ENCODE results near the gene DGKH. TPM values are rescaled to one million over a fixed set of nuclear protein-coding genes. Genes with fewer than 3 reads are reported as not detected.

Gene DGKH
- total RNA-seq, 4 donors from 2014 or later, result 5.7 to 24.0 (median 15.0) TPM

DNA sequence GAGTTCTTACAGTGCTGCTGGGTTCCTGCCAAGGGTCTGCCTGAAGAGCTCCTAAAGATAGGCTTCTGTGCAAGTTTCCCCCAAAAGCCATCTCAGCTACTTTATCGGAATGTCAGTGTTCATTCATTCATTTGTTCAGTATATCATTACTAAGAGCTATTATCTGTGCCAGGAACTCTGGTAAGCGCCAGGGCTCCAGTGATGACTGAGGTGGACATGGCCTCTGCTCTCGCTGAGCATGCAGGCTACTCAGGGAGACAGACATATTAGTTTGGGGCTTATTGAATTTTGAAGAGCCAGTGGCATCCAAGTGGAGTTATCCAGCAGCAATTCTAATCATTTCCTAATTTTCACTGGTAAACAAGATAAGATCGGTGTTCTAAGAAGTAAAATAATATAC lies 65.8 kb downstream of the DGKH start:
- intact Hi-C loops (cut with DNase I), result loop anchor here (10.0 kb wide), 1 partner anchor 449 kb away; no protein-coding TSS in a partner anchor
- no peaks in the 10 kb centered on the region for H3K27me3 ChIP-seq
- no peaks in the 10 kb centered on the region for H3K36me3 ChIP-seq
- no peak for DNase-seq
- 72 to 90% methylated on average over 4 of the region's 4 CpGs for WGBS, 2 donors
- no peaks in the 10 kb centered on the region for H3K9me3 ChIP-seq
- H3K27ac ChIP-seq, result no peak overlapping the region
- no peak overlapping the region for H3K4me3 ChIP-seq
- H3K4me1 ChIP-seq, result peaks cover 0 to 23% (median 0%) of the 10 kb centered on the region in 3 donors
- no peak for TF ChIP-seq POLR2A (IDR thresholded peaks at IDR 0.05)
- TF ChIP-seq, protein P1, sequence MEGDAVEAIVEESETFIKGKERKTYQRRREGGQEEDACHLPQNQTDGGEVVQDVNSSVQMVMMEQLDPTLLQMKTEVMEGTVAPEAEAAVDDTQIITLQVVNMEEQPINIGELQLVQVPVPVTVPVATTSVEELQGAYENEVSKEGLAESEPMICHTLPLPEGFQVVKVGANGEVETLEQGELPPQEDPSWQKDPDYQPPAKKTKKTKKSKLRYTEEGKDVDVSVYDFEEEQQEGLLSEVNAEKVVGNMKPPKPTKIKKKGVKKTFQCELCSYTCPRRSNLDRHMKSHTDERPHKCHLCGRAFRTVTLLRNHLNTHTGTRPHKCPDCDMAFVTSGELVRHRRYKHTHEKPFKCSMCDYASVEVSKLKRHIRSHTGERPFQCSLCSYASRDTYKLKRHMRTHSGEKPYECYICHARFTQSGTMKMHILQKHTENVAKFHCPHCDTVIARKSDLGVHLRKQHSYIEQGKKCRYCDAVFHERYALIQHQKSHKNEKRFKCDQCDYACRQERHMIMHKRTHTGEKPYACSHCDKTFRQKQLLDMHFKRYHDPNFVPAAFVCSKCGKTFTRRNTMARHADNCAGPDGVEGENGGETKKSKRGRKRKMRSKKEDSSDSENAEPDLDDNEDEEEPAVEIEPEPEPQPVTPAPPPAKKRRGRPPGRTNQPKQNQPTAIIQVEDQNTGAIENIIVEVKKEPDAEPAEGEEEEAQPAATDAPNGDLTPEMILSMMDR (IDR thresholded peaks at IDR 0.05), result no peak

DNA sequence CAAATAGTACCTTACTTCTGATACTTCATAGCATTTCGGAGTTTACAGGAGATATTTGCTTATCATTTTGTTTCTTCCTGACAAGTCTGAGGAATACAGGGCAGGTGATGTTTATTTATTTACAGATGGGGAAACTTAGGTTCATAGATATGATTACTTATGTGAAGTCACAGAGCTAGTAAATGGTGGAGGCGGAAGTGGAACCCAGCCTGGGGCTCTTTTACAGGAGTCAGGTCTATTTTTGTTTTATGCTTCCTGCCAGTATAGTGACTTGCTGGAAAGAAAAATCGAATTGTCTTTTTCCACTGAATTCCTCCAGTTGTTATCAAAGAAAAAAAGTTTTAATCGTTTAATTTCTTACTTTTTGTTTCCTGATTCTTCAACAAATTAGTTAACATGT lies 66.5 kb downstream of the DGKH start:
- TF ChIP-seq POLR2A (IDR thresholded peaks at IDR 0.05), result no peak
- TF ChIP-seq, protein P1 (IDR thresholded peaks at IDR 0.05), result no peak
- peaks cover 0 to 23% (median 0%) of the 10 kb centered on the region in 3 donors for H3K4me1 ChIP-seq
- WGBS, 2 donors, result 56 to 69% methylated on average over 4 of the region's 4 CpGs
- no peaks in the 10 kb centered on the region for H3K27me3 ChIP-seq
- DNase-seq, result no peak
- H3K4me3 ChIP-seq, result no peak overlapping the region
- no peaks in the 10 kb centered on the region for H3K36me3 ChIP-seq
- no peak overlapping the region for H3K27ac ChIP-seq
- intact Hi-C loops (cut with DNase I), result loop anchor here (10.0 kb wide), 1 partner anchor 450 kb away; no protein-coding TSS in a partner anchor
- no peaks in the 10 kb centered on the region for H3K9me3 ChIP-seq

DNA sequence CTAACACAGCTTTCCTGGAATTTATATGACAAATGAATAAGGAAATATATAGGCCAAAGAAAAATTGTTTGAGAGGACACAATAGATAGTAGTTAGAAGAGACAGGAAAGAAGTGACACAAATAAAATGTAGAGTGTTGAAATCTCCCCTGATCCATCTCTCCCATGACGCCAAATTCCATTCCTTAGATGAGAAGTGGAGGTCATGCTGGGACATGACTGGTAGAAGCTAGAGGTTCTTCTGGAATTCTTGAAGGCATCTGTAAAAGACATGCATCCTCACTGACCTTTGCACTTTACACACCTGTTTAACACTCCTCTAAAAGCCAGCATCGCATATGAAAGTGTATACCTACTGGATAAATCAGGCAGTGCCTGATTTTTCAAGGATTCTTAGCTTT lies 67.8 kb downstream of the DGKH start:
- no peaks in the 10 kb centered on the region for H3K36me3 ChIP-seq
- no peak for DNase-seq
- WGBS, 2 donors, result 39 to 49% methylated on average over 2 of the region's 2 CpGs
- H3K9me3 ChIP-seq, result no peaks in the 10 kb centered on the region
- TF ChIP-seq POLR2A (IDR thresholded peaks at IDR 0.05), result no peak
- TF ChIP-seq, protein P1 (IDR thresholded peaks at IDR 0.05), result no peak
- H3K27me3 ChIP-seq, result no peaks in the 10 kb centered on the region
- H3K27ac ChIP-seq, result no peak overlapping the region
- intact Hi-C loops (cut with DNase I), result loop anchor here (10.0 kb wide), 1 partner anchor 451 kb away; no protein-coding TSS in a partner anchor
- H3K4me3 ChIP-seq, result no peak overlapping the region
- H3K4me1 ChIP-seq, result peaks cover 0 to 15% (median 0%) of the 10 kb centered on the region in 3 donors

DNA sequence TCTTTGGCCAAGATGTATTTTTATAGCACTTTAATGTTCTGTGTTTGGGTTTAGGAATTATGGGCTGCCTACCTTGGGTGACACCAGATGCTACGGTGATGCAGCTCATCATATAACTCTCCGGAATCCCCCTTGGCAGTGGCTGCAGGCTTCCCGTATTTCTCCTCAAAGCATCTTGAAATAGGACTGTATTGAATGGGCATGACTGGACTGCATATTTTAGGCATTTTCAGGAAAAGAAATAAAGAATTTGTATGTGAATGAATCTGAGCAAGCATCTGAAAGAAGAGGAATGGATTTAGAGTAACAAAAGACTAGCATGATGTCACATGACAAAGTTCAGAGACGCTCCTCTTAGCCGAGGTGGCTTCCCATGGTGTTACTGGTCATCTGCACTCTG lies 70.6 kb downstream of the DGKH start:
- H3K27ac ChIP-seq, result no peak overlapping the region
- no peak overlapping the region for H3K4me3 ChIP-seq
- no peak for DNase-seq
- no peaks in the 10 kb centered on the region for H3K27me3 ChIP-seq
- no peaks in the 10 kb centered on the region for H3K9me3 ChIP-seq
- no peak for TF ChIP-seq POLR2A (IDR thresholded peaks at IDR 0.05)
- TF ChIP-seq, protein P1 (IDR thresholded peaks at IDR 0.05), result no peak
- H3K4me1 ChIP-seq, result peaks cover 0 to 15% (median 0%) of the 10 kb centered on the region in 3 donors
- no peaks in the 10 kb centered on the region for H3K36me3 ChIP-seq
- intact Hi-C loops (cut with DNase I), result loop anchor here (10.0 kb wide), 1 partner anchor 454 kb away; no protein-coding TSS in a partner anchor
- 90 to 93% methylated on average over 5 of the region's 5 CpGs for WGBS, 2 donors

DNA sequence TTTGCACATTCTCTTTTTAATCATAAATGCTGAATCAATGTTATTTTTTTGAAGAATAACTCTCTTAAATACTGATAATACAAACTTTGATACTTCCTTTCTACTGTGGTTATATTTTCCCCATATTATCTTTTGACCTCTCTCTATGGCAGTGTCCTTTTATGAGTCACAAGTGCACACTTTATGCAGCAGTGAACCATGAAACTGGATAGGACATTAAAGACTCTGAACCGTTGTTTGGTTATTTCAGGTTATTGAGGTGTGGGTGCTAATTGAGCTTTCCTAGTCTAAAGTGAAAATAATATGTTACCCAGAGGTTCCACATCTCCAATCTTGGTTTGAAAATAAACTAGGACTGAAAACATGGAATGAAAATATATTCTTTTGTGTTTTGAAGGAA lies 71.4 kb downstream of the DGKH start:
- intact Hi-C loops (cut with DNase I), result loop anchor here (10.0 kb wide), 1 partner anchor 455 kb away; no protein-coding TSS in a partner anchor
- H3K36me3 ChIP-seq, result no peaks in the 10 kb centered on the region

More for the DNA sequence above, 71.4 kb downstream of the DGKH start:
- no peaks in the 10 kb centered on the region for H3K27me3 ChIP-seq
- TF ChIP-seq POLR2A (IDR thresholded peaks at IDR 0.05), result no peak
- H3K4me1 ChIP-seq, result peaks cover 0 to 15% (median 0%) of the 10 kb centered on the region in 3 donors
- no peak overlapping the region for H3K4me3 ChIP-seq
- DNase-seq, result no peak
- WGBS, 2 donors, result 50 to 58% methylated on average over 1 of the region's 1 CpG
- no peak overlapping the region for H3K27ac ChIP-seq
- H3K9me3 ChIP-seq, result no peaks in the 10 kb centered on the region
